HEK293T (cell line): ENCODE data around the gene IVL.

Source experiments
- CTCF ChIA-PET: fragments of 350-600 bp; formaldehyde crosslinking; extraction: SDS; loops from one replicate; lab custom pipeline; 2021; ENCODE audit warnings: antibody characterized with exemption, inconsistent platforms; lab: Yijun Ruan, JAX
- POLR2A ChIA-PET: fragments of 350-600 bp; formaldehyde crosslinking; extraction: SDS; loops from one replicate; lab custom pipeline; 2020; ENCODE audit warnings: antibody characterized with exemption, inconsistent platforms; lab: Yijun Ruan, JAX
- DNase-seq: peaks from one replicate; pipeline ENCODE4 v3.0.0; 2012; ENCODE audit warnings: mixed read lengths; ENCODE audit errors: extremely low spot score
- ARNT ChIP-seq: fragments of 450-650 bp; IDR thresholded peaks from 2 replicates; pipeline ENCODE4 v1.6.1; 2017; ENCODE audit warnings: mild to moderate bottlenecking
- BHLHE40 ChIP-seq: fragments of 450-650 bp; IDR thresholded peaks from 2 replicates; pipeline ENCODE4 v1.6.1; 2016; ENCODE audit warnings: mild to moderate bottlenecking, moderate library complexity, borderline replicate concordance
- CTBP1 ChIP-seq: fragments of 450-650 bp; IDR thresholded peaks from 2 replicates; pipeline ENCODE4 v1.6.1; 2016; ENCODE audit warnings: borderline replicate concordance
- ELF4 ChIP-seq: fragments of 450-650 bp; IDR thresholded peaks from 2 replicates; pipeline ENCODE4 v1.6.1; 2017; ENCODE audit warnings: antibody characterized with exemption
- FOXA1 ChIP-seq: fragments of 450-650 bp; IDR thresholded peaks from 2 replicates; pipeline ENCODE4 v1.6.1; 2016; ENCODE audit warnings: mild to moderate bottlenecking
- FOXK2 ChIP-seq: fragments of 450-650 bp; IDR thresholded peaks from 2 replicates; pipeline ENCODE4 v1.6.1; 2016; ENCODE audit warnings: mild to moderate bottlenecking
- FOXM1 ChIP-seq: fragments of 450-650 bp; IDR thresholded peaks from 2 replicates; pipeline ENCODE4 v1.6.1; 2017; ENCODE audit warnings: mild to moderate bottlenecking, borderline replicate concordance
- HDGF ChIP-seq: fragments of 450-650 bp; IDR thresholded peaks from 2 replicates; pipeline ENCODE4 v1.6.1; 2017; ENCODE audit warnings: antibody characterized with exemption, borderline replicate concordance
- L3MBTL2 ChIP-seq: fragments of 450-650 bp; conservative IDR thresholded peaks from 2 replicates; pipeline ENCODE4 v1.6.1; 2016; ENCODE audit warnings: mild to moderate bottlenecking
- LEF1 ChIP-seq: fragments of 450-650 bp; IDR thresholded peaks from 2 replicates; pipeline ENCODE4 v1.6.1; 2017; ENCODE audit warnings: mild to moderate bottlenecking, borderline replicate concordance
- NFRKB ChIP-seq: fragments of 450-650 bp; IDR thresholded peaks from 2 replicates; pipeline ENCODE4 v1.6.1; 2016; ENCODE audit warnings: mild to moderate bottlenecking, moderate library complexity
- SP1 ChIP-seq: fragments of 450-650 bp; IDR thresholded peaks from 2 replicates; pipeline ENCODE4 v1.6.1; 2017
- SUZ12 ChIP-seq: fragments of 450-650 bp; IDR thresholded peaks from 2 replicates; pipeline ENCODE4 v1.6.1; 2016; ENCODE audit warnings: mild to moderate bottlenecking
- TARDBP ChIP-seq: fragments of 450-650 bp; IDR thresholded peaks from 2 replicates; pipeline ENCODE4 v1.6.1; 2016
- ZNF384 ChIP-seq: fragments of 450-650 bp; IDR thresholded peaks from 2 replicates; pipeline ENCODE4 v1.6.1; 2016
- TF ChIP-seq, protein P1 (sequence below): fragments of 450-650 bp; IDR thresholded peaks from 2 replicates; pipeline ENCODE4 v1.6.1; 2016

IVL gene

DNA sequence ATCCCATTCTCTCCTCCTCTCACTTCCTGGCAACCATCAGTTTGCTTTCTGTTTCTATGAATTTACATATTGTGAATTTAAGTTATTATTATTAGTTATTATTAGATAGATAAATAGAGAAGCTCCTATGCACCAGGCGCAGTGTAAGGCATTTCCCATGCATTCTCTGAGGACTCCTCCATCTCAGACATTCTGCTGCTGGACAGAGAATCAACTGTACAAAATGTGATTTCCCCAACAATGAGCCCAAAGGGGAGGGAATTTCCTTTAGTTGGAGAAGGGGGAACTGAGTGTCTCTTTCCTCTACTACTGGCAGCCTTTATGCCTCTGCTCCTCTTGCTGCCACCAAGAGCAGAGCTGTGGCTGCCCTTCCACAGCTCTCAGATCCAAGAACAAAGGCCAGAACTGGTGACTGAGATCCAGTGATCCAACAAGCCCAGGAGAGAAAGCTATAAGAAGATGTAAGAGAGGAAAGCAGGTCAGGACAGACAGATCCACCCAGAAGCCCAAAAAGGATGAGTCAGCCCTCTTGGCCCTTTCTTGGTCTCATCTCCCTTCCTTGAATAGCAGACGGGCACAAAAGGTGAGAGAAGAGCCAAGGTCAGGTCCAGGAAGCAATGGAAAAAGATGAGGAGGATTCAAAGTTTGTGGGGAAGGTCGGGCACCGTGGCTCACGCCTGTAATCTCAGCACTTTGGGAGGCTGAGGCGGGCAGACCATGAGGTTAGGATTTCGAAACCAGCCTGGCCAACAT, 3.5 kb upstream of the IVL start:
- DNase-seq, result no peak
- CTCF ChIA-PET, result no interaction called here
- POLR2A ChIA-PET, result no interaction called here
- no peak for TF ChIP-seq NFRKB
- no peak for TF ChIP-seq TARDBP
- TF ChIP-seq ARNT, result no peak
- no peak for TF ChIP-seq FOXK2
- TF ChIP-seq CTBP1, result no peak
- TF ChIP-seq HDGF, result no peak
- TF ChIP-seq LEF1, result no peak
- no peak for TF ChIP-seq ELF4
- TF ChIP-seq, protein P1, sequence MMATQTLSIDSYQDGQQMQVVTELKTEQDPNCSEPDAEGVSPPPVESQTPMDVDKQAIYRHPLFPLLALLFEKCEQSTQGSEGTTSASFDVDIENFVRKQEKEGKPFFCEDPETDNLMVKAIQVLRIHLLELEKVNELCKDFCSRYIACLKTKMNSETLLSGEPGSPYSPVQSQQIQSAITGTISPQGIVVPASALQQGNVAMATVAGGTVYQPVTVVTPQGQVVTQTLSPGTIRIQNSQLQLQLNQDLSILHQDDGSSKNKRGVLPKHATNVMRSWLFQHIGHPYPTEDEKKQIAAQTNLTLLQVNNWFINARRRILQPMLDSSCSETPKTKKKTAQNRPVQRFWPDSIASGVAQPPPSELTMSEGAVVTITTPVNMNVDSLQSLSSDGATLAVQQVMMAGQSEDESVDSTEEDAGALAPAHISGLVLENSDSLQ, result no peak

DNA sequence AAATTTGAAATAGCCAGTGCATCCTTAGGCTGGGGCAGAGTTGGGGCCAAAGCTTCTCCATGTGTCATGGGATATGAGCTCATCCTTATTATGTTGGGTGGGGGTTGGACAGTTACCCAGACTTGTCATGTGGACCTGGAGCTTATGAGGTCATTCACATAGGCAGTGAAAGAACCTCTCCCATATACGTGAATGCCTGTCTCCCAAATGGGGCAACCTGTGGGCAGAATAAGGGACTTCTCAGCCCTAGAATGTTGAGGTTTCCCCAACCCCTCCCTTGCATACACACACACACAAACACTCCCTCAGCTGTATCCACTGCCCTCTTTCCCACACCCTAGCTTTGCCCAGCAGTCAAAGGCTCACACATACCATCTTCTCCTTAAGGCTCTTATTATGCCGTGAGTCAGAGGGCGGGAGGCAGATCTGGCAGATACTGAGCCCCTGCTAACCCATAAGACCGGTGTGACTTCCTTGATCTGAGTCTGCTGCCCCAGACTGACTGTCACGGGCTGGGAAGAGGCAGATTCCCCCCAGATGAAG, 2.3 kb upstream of the IVL start:
- TF ChIP-seq SP1 (no peak), CTBP1 (no peak), TARDBP (no peak), NFRKB (no peak), LEF1 (no peak), L3MBTL2 (no peak), ARNT (no peak), HDGF (no peak), BHLHE40 (no peak), FOXK2 (no peak), ELF4 (no peak), SUZ12 (no peak)
- DNase-seq, result no peak
- ChIA-PET POLR2A (no interaction called here), CTCF (no interaction called here)

DNA sequence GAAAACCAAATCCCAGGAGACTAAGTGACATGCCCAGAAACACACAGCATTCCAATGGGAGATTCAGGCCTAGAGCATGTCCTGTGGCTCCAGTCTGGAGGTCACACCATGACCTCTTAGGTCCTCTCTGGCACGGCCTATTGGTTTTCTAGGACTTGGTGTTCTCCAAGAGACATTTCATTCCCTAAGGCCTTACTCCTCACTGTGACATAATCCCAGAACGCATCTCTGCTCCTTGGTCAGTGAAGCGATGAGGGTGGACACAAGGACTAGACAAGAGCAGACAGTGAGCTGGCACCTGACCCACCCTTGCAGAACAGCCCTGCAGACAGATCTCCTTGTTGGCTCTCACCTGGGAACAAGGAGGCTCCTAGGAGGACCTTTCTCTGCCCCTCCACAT, 860 bp downstream of the IVL start:
- CTCF ChIA-PET, result no interaction called here

DNA sequence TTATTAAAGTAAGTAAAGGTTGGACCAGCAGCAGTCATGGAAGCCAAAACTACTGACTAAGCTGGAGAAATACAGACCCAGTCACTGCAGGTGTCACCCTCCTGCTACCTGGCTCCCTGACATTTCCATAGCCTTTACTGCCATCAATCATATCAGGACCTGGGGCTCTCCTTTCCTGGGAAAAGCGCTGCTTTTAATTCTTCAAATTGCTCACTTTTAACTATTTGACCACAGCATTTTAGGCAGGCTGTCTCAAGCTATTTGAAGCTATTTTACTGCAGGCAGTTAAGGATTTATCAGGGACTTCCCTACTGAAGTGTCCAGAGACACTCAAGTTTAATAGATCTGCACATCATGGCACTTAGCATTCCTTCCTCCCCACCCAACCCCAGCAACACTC, 4.1 kb downstream of the IVL start:
- CTCF ChIA-PET, result no interaction called here
- POLR2A ChIA-PET, result no interaction called here
- TF ChIP-seq FOXM1 (no peak), FOXA1 (no peak), ZNF384 (no peak), SP1 (no peak), ELF4 (no peak), SUZ12 (no peak)
- DNase-seq, result no peak

More for the DNA sequence above, 860 bp downstream of the IVL start:
- POLR2A ChIA-PET, result no interaction called here
- TF ChIP-seq SP1, result no peak
- TF ChIP-seq CTBP1, result no peak
- TF ChIP-seq NFRKB, result no peak
- TF ChIP-seq FOXA1, result no peak
- TF ChIP-seq SUZ12, result no peak
- TF ChIP-seq TARDBP, result no peak
- no peak for TF ChIP-seq FOXK2
- no peak for DNase-seq

DNA sequence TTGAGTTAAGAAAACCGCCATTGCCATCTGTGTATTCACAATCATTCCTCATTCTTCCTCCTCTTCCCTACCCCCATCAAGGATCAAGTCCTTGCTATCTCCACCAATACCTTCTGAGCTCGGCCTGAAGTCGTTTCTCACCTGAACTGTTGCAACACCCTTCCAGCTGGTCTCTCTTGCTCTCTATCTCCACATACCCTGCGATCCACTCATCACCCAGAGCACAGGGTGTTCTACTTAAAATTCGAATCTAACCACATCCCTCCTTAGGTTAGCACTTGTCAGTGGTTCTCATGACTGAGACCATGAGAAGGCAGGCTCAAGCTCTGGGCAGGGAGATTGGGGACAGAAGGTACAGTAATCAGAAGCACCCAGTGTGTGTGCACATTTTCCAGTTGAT, 4.6 kb downstream of the IVL start:
- TF ChIP-seq, protein P1, result no peak
- TF ChIP-seq NFRKB, result no peak
- no peak for TF ChIP-seq TARDBP
- TF ChIP-seq FOXK2, result no peak
- TF ChIP-seq ELF4, result no peak
- TF ChIP-seq HDGF, result no peak
- no peak for TF ChIP-seq LEF1
- no peak for TF ChIP-seq CTBP1
- CTCF ChIA-PET, result no interaction called here
- DNase-seq, result no peak
- POLR2A ChIA-PET, result no interaction called here

DNA sequence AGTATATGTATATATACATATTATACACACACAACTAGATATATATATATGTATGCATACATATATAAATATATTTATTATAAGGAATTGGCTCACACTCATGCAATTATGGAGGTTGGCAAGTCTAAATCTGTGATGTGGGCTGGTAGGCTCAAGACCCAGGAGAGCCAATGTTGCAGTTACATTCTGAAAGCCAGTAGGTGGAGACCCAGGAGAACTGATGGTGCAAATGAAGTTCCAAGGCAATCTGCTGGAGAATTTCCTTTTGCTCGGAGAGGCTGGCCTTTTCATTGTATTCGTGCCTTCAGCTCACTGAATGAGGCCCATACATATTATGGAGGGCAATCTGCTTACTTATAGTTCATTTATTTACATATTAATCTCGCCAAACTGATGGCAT, 9.4 kb downstream of the IVL start:
- DNase-seq, result no peak
- TF ChIP-seq BHLHE40 (no peak), SUZ12 (no peak), L3MBTL2 (no peak), TARDBP (no peak), NFRKB (no peak), FOXK2 (no peak), SP1 (no peak), FOXA1 (no peak), FOXM1 (no peak), CTBP1 (no peak), LEF1 (no peak), ZNF384 (no peak), HDGF (no peak), ARNT (no peak)
- TF ChIP-seq, protein P1, result no peak
- ChIA-PET CTCF (no interaction called here), POLR2A (no interaction called here)
